ENCODE results near the gene FBXO38. TPM values are rescaled to one million over a fixed set of nuclear protein-coding genes. Genes with fewer than 3 reads are reported as not detected.

The FBXO38 gene
- total and polyA plus RNA-seq, 2 of the 13 experiments (the other 11 are each of a cell fraction or from before 2014, with no cell fraction given): 24.8 to 35.9 TPM

DNA sequence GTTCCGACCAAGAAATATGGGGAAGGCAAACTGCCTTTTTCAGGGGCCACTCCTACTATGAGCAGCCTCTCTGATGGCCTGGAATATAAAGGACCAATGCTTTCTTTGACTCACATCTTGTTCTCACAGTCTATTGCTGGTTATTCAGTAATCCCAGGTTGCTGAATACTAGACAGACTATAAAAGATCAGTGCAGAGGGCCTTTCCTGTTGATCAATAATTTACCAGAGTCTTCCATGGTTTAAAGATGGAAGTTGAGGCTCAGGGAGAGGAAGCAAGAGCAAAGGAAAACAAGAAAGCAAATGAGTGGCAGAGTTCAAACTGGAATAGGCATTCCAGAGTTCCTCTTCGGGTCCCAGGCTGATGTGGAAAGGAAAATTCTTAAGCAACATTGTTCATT, 62.9 kb downstream of the FBXO38 start:
- Histone ChIP-seq H3K27me3 (ENCODE audit: control insufficient read depth in 1 of 2, insufficient read depth in 2 of 2, low read length in 2 of 2) (no peaks in the 10 kb centered on the region), H3K9me3 (ENCODE audit: low read length) (no peaks in the 10 kb centered on the region), H4K20me1 (ENCODE audit: insufficient read depth, low read length) (no peaks in the 10 kb centered on the region), H3K27ac (ENCODE audit: extremely low read length, insufficient read depth, low read length) (no peak overlapping the region), H3K4me3 (replicated peaks in 1 of 3; ENCODE audit: insufficient read depth in 1 of 3, low read depth in 2 of 3, low read length in 3 of 3) (no peak overlapping the region), H3K9ac (ENCODE audit: insufficient read depth, low read depth, low read length) (no peak overlapping the region), H3K4me1 (ENCODE audit: insufficient read depth, low read length) (no peaks in the 10 kb centered on the region), H3K79me2 (ENCODE audit: insufficient read depth, low read length) (no peaks in the 10 kb centered on the region), H3K4me2 (ENCODE audit: low read depth, low read length) (no peak overlapping the region), H3K36me3 (replicated peaks in 1 of 2; ENCODE audit: control insufficient read depth in 1 of 2, insufficient read depth in 2 of 2, low read length in 2 of 2) (peaks cover 2 to 5% of the 10 kb centered on the region in 2 experiments; a peak in 3 of 5 replicates), H2AFZ (ENCODE audit: low read length) (no peak overlapping the region)
- ATAC-seq (no peak; the same call in 2 of the 3 replicates), DNase-seq (ENCODE audit: low spot score) (no peak), FAIRE-seq (no peak)
- CTCF ChIA-PET (ENCODE audit: low intra/inter-chr PET ratio, low total read pairs): interaction anchor here (1.3 kb wide), 1 partner anchor 284 kb away, joined by 3 read pairs; no protein-coding TSS in a partner anchor
- in situ Hi-C loops (cut with HindIII; ENCODE audit: extremely low pct_ligation_motif_present, low pct_unique_long_range_greater_than_20kb) (loop anchor here (5.0 kb wide), 1 partner anchor 281 kb away; no protein-coding TSS in a partner anchor), intact Hi-C loops (cut with micrococcal nuclease; ENCODE audit: unreplicated experiment) (loop anchor here (10.0 kb wide), 1 partner anchor 668 kb away; no protein-coding TSS in a partner anchor)
- BruUV-seq (replicated peaks): no TSS peak
- WGBS (ENCODE audit: low lambda C conversion rate): 13% methylated on average over 2 of the region's 2 CpGs
- no peak for TF ChIP-seq BATF2 (CRISPR knock-in tag; IDR thresholded peaks at IDR 0.05)
- TF ChIP-seq ZBTB4 (CRISPR knock-in tag; IDR thresholded peaks at IDR 0.05; ENCODE audit: borderline replicate concordance): no peak
- no peak for TF ChIP-seq KLF11 (CRISPR knock-in tag; IDR thresholded peaks at IDR 0.05)
- TF ChIP-seq PLRG1 (conservative IDR thresholded peaks at IDR 0.05): no peak
- TF ChIP-seq, protein P1, sequence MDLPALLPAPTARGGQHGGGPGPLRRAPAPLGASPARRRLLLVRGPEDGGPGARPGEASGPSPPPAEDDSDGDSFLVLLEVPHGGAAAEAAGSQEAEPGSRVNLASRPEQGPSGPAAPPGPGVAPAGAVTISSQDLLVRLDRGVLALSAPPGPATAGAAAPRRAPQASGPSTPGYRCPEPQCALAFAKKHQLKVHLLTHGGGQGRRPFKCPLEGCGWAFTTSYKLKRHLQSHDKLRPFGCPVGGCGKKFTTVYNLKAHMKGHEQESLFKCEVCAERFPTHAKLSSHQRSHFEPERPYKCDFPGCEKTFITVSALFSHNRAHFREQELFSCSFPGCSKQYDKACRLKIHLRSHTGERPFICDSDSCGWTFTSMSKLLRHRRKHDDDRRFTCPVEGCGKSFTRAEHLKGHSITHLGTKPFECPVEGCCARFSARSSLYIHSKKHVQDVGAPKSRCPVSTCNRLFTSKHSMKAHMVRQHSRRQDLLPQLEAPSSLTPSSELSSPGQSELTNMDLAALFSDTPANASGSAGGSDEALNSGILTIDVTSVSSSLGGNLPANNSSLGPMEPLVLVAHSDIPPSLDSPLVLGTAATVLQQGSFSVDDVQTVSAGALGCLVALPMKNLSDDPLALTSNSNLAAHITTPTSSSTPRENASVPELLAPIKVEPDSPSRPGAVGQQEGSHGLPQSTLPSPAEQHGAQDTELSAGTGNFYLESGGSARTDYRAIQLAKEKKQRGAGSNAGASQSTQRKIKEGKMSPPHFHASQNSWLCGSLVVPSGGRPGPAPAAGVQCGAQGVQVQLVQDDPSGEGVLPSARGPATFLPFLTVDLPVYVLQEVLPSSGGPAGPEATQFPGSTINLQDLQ (CRISPR knock-in tag; IDR thresholded peaks at IDR 0.05): no peak
- no peak for TF ChIP-seq TGIF2 (CRISPR knock-in tag; IDR thresholded peaks at IDR 0.05)
- POLR2A ChIA-PET: no interaction called here

Measured in HepG2 (cell line).